GM12873 (cell line): ENCODE data around the gene IGDCC3.

Experiments used
- CTCF ChIP-seq: IDR thresholded peaks from 2 replicates; pipeline ENCODE4 v1.5.1; 2012; ENCODE audit warnings: low read depth, mild to moderate bottlenecking, moderate library complexity, low read length, control low read depth; ENCODE audit not compliant: insufficient read depth; ENCODE audit errors: missing control alignments

Gene IGDCC3

GRCh38 chr15:65396283-65396964, 18.6 kb upstream of the IGDCC3 start:
- no peak for TF ChIP-seq CTCF

GRCh38 chr15:65395567-65396202, 17.9 kb upstream of the IGDCC3 start:
- no peak for TF ChIP-seq CTCF

GRCh38 chr15:65394936-65395335, 17.1 kb upstream of the IGDCC3 start:
- no peak for TF ChIP-seq CTCF

- no peak for TF ChIP-seq CTCF
Observed at GRCh38 chr15:65394280-65394789, 16.5 kb upstream of the IGDCC3 start.

GRCh38 chr15:65393557-65393956, 15.8 kb upstream of the IGDCC3 start:
- TF ChIP-seq CTCF, result no peak

- no peak for TF ChIP-seq CTCF
Observed at GRCh38 chr15:65393091-65393490, 15.3 kb upstream of the IGDCC3 start.

GRCh38 chr15:65392368-65392767, 14.6 kb upstream of the IGDCC3 start:
- no peak for TF ChIP-seq CTCF
